DOHH2 (cell line): ENCODE data around the gene ZMIZ1.

Experiments
- EZH2phosphoT487 ChIP-seq: fragments of 200-600 bp; sonication (generic); IDR thresholded peaks from 2 replicates; pipeline ENCODE4 v1.6.1; 2017; ENCODE audit warnings: borderline replicate concordance, mild to moderate bottlenecking, antibody characterized with exemption, low read length, moderate library complexity, mixed read lengths
- TF ChIP-seq, protein P1 (sequence below): fragments of 200-600 bp; sonication (generic); IDR thresholded peaks from one replicate; pipeline ENCODE4 v1.5.1; 2014; ENCODE audit warnings: antibody characterized with exemption, mild to moderate bottlenecking, low read depth, low read length; ENCODE audit not compliant: poor library complexity, severe bottlenecking

- TF ChIP-seq, protein P1, sequence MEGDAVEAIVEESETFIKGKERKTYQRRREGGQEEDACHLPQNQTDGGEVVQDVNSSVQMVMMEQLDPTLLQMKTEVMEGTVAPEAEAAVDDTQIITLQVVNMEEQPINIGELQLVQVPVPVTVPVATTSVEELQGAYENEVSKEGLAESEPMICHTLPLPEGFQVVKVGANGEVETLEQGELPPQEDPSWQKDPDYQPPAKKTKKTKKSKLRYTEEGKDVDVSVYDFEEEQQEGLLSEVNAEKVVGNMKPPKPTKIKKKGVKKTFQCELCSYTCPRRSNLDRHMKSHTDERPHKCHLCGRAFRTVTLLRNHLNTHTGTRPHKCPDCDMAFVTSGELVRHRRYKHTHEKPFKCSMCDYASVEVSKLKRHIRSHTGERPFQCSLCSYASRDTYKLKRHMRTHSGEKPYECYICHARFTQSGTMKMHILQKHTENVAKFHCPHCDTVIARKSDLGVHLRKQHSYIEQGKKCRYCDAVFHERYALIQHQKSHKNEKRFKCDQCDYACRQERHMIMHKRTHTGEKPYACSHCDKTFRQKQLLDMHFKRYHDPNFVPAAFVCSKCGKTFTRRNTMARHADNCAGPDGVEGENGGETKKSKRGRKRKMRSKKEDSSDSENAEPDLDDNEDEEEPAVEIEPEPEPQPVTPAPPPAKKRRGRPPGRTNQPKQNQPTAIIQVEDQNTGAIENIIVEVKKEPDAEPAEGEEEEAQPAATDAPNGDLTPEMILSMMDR = no peak
- TF ChIP-seq EZH2phosphoT487 = no peak
These were observed 39.0 kb upstream of the ZMIZ1 start for GRCh38 chr10:79029478-79030390.
